GM18870 (cell line): Measurements from ENCODE around the gene CCDC92B.
"Not testable (repeated sequence)": the region's sequence is repeated elsewhere in the genome, so short reads cannot be mapped to it uniquely, and the experiment has no call there.

ENCODE experiments used
- ATAC-seq: cut with Tn5 transposase; IDR thresholded peaks from one replicate; pipeline ENCODE4 v1.9.1; 2021; ENCODE audit warnings: moderate library complexity; ENCODE audit not compliant: unreplicated experiment

Gene CCDC92B

GRCh38 chr17:2704890-2705248 is 44.6 kb downstream of the CCDC92B start:
- ATAC-seq, result no peak

- ATAC-seq, result no peak
Measured at GRCh38 chr17:2704031-2704889, 45.2 kb downstream of the CCDC92B start.

- no peak for ATAC-seq
Measured at GRCh38 chr17:2703606-2704005, 45.8 kb downstream of the CCDC92B start.

DNA sequence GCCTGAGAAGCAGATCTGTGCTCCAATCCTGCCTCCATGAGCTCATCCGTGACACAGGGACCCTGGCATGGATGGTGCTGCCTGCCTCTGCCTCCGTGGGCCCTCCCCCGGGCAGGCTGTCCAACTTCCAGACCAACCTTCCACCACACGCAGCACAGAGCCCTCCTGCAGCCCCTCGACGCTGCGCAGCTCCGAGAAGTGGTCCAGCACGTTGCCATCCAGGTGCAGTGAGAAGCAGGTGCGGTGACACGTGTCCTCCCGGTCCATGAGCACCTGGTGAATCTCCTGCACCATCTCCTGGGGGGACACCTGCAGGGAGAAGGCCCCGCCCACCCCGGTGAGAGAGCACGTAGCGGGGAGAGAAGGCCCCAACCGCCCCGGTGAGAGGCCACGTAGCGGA is 46.3 kb downstream of the CCDC92B start:
- ATAC-seq, result no peak

DNA sequence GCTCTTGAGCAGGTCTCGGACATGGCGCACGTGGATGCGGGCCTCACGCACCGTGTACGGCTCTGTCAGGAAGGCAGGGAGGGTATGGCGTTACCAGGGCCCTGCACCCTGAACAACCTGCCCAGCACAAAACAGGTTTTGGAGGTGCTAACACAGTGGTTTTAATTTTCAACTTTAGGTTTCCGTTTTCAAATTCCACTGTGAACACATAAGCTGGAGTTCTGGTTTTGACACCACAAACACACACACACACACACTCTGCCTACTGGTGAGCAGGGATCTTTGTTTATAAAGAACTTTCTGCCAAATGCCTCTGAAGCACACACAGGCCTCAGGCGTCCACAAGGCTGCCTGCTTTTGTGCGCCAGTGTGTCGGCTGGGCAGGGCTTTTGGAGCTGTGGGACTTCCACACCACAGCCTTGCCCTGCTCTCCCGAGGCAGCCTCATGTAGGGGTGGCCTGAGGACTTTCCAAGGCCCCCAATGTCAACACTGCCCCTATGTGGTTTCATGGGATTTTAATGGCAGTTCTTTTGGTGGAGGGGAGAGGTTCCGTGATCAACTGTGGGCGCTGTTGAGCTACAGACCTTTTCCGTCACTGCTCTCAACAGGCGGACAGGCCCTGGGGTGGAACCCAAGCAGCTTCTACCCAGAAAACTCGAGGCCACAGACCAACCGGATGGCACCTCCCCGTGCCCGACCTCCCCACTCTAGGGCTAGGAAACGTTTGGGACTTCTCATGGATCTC is 47.3 kb downstream of the CCDC92B start:
- ATAC-seq, result no peak

DNA sequence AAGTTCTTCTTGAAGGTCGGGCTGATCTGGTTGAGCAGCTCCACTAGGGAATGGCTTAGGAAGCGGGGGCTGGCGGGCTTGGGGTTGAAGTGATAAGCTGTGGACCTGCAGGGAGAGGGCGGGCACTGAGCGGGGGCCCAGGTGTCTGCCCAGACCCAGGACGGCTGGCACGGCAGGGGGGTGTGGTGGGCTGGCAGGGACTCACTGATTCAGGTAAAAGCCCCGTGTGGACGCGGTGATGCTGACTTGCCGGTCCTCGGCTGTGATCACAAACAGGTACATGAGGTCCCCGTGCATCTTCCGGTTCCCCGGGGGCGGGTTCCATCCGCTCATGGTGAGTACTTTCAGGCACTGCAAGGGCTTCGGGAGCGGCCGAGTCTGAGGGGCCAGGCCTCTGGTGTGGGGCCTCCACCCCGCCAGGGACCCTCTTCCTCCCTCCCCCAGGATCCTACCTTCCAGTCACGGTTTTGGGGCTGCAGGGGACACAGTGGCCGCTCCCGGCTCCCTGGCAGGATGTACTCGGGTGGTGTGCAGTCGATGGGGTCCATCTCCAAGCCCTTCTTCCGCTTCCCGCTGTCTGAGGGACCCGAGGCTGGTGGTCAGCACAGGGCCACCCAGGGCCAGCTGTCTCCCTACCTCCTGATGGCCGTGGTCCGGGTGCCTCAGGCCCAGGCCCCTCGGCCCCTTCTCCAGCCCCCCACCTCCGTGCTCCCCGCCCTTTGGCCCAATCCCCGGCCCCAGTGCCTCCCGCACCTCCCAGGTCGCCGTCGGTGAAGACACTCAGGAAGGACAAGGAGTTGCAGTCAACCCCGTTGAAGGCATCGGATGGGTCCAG is 48.1 kb downstream of the CCDC92B start:
- no peak for ATAC-seq

DNA sequence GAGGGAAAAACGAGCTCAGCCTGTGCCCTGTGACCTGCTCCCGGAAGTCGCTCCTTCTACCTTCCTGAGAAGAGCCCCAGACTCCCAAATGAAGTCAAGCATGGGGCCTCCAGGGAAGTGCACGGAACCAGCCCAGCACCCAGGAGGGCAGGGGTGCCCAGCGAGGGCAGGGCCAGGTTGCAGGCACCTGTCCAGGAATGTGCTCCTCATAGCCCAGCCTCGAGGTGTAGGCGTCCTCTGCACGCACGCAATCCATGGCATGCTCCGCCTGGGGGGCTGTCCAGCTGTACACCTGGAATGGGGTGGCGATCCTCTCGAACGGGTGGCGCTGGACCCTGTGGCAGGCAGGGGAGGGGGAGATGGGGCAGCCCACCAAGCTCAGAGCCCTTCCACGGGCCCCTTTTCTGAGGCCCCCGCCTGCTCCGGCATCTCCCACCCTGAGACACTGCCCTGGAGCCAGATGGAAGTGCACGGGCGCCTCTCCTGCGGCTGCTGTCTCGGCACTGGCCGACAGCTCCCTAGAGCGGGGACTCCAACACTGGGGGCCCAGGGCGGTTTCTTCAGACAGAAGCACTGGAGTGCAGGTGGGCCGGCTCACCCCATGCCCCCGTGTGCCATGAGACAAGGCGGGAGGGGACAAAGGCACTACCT is 48.8 kb downstream of the CCDC92B start:
- ATAC-seq, result no peak

- no peak for ATAC-seq
Measured at GRCh38 chr17:2700030-2700490, 49.4 kb downstream of the CCDC92B start.

- ATAC-seq, result not testable (repeated sequence)
Measured at GRCh38 chr17:2699216-2699805, 50.1 kb downstream of the CCDC92B start.

DNA sequence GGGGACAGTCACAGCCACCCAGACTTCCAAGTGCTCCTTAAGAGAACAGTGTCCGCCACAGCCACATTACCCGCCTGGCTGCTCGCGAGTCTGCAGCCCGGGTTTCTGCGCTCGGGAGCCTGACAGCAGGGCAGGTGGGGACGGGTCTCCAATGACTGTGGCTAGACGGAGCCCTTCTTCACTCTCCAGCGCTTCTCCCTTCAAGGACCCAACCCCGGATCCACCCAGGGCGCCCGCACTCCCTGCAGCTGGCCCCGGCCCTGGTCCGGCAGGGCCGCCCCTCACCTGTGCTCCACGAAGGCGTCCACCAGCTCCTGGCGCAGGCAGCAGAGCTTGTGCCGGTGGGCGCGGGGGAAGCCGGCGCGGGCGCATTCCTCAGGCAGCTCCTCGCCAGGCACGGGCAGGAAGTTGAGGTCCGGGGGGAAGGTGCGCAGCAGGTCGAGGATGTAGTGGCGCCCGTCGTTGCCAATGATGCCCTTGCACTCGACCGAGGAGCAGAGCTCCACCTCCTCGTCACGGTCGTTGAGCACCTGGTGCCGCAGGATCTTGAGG is 51.8 kb downstream of the CCDC92B start:
- ATAC-seq, result no peak

- ATAC-seq, result no peak
Measured at GRCh38 chr17:2695961-2696760, 53.3 kb downstream of the CCDC92B start.

DNA sequence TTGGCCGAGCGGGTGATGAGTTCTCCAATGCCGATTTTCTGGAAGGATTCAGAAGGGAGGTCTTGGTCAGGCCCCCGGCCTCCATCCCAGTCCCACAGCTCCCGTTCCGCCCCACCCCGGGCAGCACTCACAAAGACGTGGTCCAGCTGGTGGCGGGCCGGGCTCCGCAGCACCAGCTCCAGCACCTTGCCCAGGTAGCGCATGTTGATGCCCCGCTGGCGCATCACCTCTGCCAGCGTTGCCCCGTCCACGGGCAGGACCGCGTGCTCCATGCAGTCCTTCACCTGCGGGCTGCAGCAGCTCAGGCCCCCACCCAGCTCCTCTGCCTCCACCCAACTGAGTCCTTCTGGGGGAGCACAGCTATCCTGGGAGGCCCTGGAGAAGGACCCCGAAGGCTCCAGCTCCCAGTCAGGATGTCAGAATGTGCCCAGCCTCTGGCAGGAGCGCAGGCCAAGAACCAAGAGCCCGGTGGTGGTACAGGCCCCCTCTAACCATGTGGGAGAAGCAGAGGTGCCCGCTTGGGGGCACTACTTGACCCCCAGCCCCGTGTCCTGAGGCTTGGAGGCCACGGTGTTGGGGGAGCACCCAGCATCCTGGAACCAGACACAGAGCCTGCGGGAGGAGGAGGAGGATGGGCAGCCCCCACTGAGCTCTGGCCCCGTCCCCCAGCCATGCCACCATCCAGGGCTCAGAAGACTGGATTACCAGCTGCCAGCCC is 54.0 kb downstream of the CCDC92B start:
- no peak for ATAC-seq

GRCh38 chr17:2694381-2695242 is 54.8 kb downstream of the CCDC92B start:
- ATAC-seq, result no peak

- ATAC-seq, result no peak
Measured at GRCh38 chr17:2693561-2694380, 55.7 kb downstream of the CCDC92B start.

DNA sequence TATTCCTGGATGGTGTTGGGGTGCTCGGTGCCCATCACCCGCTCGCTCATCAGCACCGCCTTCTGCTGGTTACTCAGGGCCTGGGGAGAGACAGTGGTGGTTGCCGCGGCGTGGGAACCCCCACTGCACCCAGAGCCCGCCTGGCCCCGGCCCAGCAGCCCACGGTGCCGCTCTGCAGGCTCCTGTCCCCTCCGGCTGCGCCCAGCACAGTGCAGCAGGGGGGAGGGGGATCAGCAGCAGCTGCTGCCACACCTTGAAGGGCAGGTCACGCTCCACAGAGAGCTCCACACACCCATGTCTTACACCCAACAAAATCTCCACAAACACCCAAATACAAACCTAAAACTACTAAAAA is 56.7 kb downstream of the CCDC92B start:
- ATAC-seq, result no peak

DNA sequence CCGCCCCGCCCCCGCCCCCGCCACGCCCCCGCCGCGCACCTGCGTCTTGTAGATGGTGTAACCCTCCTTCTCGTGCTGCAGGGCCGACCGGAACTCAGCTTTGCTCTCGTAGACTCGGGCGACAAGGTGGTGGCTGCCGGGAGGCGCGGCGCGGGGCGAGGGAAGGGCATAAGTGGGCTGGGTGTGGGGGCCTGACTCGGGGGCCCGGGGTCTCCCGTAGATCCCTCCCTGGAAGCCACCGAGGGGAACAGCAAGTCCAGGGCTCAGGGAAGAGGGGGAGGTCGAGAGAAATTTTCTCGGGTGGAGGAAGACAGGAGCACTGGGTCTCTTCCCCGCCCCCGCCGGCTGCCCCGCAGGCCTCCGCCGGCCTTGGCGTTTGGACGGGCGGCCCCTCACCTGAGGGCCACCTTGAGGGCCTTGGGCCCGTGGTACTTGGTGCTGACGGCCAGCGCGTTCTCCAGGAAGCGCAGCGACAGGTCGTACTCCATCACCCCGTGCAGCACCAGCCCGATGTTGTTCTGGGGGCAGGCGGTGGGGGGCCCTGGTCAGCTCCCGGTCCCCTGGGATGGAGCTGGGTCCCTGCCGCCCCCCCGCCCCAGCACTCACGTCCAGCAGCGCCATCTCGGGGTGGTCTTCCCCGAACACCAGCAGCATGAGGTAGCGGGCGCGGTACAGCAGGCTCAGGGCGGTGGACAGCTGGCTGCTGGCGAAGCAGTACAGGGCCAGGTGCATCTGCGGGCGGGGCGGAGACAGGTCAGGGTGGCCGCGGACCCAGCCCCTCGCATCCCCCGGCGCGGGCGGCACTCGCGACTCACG is 57.3 kb downstream of the CCDC92B start:
- ATAC-seq, result no peak
